Stomach (tissue), 4 donors: Measurements from ENCODE around the gene ANKRD55.

Experiments used
- EP300 ChIP-seq: sonication (generic); formaldehyde crosslinking; IDR thresholded peaks from one replicate; pipeline ENCODE4 v1.6.1; 2017; ENCODE audit warnings: antibody characterized with exemption
- TF ChIP-seq, protein P1 (sequence below), 7 experiments: fragments of 450-650 bp in 4 of 7; fragments of 200-600 bp in 3 of 7; sonication (generic) in 3 of 7; IDR thresholded peaks; one replicate each; pipeline ENCODE4 v1.5.1; 2016 to 2019; ENCODE audit warnings: antibody characterized with exemption in 7 of 7, control low read depth in 2 of 7, mild to moderate bottlenecking in 1 of 7

DNA sequence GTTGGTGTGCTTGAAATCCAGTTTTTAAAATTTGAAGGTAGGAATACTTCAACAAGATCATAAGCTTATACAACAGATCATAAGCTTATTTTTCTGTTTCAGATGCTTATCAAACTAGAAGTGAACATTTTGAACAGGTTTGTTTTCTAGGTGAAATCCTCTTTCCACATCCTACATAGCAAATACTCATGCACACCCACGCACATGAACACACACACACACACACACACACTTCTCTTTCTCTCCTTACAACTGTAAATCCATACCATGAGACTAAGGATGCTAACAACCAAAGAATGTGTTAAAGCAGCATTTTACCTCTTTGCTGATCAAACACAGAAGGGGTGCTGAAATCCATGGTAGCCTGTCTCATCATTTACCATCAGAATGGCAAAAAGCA lies 592 bp downstream of the ANKRD55 start:
- no peak for TF ChIP-seq EP300
- TF ChIP-seq, protein P1, sequence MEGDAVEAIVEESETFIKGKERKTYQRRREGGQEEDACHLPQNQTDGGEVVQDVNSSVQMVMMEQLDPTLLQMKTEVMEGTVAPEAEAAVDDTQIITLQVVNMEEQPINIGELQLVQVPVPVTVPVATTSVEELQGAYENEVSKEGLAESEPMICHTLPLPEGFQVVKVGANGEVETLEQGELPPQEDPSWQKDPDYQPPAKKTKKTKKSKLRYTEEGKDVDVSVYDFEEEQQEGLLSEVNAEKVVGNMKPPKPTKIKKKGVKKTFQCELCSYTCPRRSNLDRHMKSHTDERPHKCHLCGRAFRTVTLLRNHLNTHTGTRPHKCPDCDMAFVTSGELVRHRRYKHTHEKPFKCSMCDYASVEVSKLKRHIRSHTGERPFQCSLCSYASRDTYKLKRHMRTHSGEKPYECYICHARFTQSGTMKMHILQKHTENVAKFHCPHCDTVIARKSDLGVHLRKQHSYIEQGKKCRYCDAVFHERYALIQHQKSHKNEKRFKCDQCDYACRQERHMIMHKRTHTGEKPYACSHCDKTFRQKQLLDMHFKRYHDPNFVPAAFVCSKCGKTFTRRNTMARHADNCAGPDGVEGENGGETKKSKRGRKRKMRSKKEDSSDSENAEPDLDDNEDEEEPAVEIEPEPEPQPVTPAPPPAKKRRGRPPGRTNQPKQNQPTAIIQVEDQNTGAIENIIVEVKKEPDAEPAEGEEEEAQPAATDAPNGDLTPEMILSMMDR (IDR thresholded peaks at IDR 0.05), result no peak
